Measurements from ENCODE around the gene ATP1A2.

- no peak for TF ChIP-seq CTCF (IDR thresholded peaks at IDR 0.05)
- no peak for TF ChIP-seq POLR2A (IDR thresholded peaks at IDR 0.05)
These were observed 33.7 kb downstream of the ATP1A2 start for GRCh38 chr1:160149233-160149632.
